ENCODE data around the gene OR9A4.
"Not testable (repeated sequence)": the region's sequence is repeated elsewhere in the genome, so short reads cannot be mapped to it uniquely, and the experiment has no call there.

Gene OR9A4, protein sequence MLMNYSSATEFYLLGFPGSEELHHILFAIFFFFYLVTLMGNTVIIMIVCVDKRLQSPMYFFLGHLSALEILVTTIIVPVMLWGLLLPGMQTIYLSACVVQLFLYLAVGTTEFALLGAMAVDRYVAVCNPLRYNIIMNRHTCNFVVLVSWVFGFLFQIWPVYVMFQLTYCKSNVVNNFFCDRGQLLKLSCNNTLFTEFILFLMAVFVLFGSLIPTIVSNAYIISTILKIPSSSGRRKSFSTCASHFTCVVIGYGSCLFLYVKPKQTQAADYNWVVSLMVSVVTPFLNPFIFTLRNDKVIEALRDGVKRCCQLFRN

GRCh38 chr7:141916099-141916498 is at the start of gene OR9A4:
Gene OR9A4 (plus strand): TSS chr7:141916399. CDS start chr7:141918876, 2,477 bp downstream.
- no peak for DNase-seq

- DNase-seq = no peak
Observed at GRCh38 chr7:141866974-141867373, 49.2 kb upstream of the OR9A4 start.

DNA sequence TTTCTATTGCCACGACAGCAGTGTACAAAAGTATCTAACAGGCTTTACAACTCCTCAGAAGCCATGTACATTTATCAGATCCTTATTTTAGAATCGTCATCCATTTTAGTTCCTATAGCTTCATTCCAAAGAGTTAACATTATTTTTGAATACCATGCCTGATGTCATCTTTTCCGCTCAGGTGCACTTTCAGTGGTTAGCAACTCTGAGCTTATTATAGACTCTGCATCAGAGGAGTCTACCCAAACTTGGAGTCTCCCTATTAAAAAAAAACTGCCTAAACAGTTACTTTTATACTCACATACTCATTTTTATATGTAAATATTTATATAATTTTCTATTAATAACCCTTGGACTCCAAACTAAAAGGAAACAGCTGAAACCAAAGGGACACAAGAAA is 43.3 kb upstream of the OR9A4 start:
- DNase-seq = no peak

- DNase-seq = no peak
Observed at GRCh38 chr7:141874787-141875186, 41.4 kb upstream of the OR9A4 start.

DNA sequence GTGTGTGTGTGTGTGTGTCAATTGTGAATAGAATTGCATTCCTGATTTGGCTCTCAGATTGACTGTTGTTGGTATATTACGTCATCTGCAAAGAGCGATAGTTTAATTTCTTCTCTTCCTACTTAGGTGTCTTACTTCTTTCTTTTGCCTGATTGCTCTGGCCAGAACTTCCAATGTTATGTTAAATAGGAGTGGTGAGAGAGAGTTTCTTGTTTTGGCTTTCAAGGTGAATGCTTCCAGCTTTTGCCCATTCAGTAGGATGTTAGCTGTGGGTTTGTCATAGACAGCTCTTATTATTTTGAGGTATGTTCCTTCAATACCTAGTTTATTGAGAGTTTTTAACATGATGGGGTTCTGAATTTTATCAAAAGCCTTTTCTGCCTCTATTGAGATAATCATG is 40.7 kb upstream of the OR9A4 start:
- no peak for DNase-seq

DNA sequence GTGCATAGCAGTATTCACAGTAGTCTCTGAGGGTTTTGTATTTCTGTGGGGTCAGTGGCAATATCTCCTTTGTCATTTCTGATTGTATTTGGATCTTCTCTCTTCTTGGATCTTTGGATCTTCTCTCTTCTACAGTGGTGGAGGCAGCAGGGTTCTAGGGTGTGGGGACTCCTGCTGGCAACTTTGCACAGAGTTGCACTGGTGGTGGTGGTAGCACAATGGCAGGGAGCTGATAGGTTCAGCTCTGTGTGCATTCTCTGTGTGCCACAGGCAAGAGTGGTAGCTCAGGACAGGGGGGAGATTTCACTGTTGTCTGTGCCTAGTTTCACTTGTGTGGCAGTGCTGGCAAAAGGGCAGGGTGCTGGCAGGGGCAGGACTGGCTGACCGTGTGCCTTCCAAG is 39.8 kb upstream of the OR9A4 start:
- no peak for DNase-seq

DNA sequence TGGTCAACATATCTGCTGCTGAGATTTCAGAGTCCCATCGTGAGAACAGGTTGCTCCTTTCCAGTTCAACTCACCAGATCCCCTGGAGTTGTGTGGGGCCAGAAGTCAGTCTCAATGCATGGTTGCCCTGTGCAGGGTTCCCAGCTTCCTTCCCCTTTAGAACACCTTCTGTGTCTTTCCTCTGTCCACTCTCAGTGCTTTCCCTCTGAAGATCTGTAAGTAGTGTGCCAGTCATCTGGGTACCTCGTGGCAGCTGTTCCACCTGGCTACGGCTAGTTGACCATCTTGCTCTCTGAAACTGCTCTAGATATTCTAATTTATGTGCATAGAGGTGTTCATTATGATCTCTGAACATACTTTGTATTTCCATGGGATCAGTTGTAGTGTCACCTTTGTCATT is 38.8 kb upstream of the OR9A4 start:
- DNase-seq = no peak

DNA sequence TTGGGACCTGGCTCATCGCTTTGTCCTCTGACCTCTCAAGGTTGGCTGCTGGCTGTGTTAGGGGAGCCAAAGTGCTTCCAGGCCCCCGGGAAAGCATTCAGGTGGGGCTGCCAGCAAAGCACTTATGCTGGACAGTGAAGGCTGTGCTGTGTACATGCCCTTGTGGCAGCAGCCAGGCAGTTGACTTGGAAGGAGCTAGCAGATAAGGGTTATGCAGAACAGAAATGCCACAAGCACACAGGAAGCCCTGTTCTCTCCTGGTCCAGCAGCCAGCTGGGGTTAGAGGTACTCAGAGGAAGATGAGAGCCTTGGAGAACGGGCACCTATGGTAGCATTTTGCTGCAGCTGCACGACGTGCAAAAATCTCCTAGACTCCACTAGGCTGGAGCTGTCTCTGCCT is 35.2 kb upstream of the OR9A4 start:
- no peak for DNase-seq

DNA sequence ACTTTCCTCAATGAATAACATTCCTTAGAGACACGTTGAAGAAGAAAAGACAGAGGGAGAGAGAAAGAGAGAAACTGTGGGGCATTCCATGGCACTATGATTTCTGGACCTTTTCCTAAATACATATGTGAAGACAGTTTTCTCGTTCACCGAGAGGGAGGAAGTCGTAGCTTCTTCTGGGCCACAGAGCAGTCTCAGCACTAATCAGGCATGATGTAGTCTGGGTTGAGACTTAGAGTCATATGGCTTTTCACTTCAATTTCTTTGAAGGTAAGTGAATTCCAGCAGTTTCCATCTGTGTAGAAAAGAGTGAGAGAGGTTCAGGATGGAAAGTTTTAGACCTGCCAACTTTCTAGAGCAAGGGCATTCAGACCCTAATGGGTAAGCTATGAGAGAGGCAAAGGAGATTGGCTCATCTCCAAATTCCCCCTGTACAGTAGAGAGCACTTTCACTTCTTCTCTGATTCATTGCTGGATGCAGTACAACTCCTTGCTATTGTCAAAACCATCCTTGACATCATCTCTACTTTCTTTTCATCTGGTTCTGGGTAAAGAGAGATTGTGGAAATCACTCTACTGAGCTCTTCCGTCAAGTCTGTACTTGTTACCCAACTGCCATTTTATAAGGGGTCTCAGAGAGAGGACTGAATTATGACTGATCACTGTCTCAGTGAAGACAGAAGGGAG is 31.5 kb upstream of the OR9A4 start:
- no peak for DNase-seq

DNA sequence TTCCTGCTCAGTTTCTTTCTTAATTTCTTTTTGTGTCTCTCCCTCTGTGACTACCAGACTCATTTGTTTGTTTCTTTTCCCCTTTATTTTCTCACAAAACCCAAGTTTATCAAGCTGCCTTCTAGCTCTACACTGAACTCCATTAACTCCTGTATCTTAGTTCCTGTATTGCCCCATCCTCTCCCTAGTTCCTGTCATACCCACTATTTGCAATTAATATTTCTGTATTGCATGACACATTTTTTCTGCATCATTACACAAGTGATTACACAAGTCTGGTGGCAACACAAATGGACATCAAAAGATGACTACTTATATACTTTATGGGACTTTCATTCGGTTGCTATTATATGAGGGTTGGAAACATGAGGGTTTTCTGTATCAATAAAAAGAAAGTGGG is 26.9 kb upstream of the OR9A4 start:
- DNase-seq = no peak

- no peak for DNase-seq
Observed at GRCh38 chr7:141891336-141891735, 24.9 kb upstream of the OR9A4 start.

- not testable (repeated sequence) for DNase-seq
Observed at GRCh38 chr7:141899366-141899765, 16.8 kb upstream of the OR9A4 start.

DNA sequence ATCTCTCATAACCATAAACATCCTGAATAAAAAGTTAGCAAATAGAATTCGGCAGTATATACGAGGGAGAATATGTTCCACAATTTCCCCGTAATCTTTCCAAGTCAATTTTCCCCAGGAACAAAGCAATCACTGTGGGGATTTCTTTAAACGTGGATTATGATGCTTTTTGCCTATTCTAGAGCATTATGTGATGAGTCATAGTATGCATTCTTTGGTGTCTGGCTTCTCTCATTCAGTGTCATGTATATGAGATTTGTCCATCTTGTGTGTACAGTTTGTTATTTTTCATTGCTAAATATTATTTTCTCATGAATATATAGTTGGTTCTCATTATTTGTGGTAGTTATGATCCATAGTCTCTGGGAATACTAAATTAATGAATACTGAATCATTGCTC is 9.9 kb upstream of the OR9A4 start:
- DNase-seq = no peak

DNA sequence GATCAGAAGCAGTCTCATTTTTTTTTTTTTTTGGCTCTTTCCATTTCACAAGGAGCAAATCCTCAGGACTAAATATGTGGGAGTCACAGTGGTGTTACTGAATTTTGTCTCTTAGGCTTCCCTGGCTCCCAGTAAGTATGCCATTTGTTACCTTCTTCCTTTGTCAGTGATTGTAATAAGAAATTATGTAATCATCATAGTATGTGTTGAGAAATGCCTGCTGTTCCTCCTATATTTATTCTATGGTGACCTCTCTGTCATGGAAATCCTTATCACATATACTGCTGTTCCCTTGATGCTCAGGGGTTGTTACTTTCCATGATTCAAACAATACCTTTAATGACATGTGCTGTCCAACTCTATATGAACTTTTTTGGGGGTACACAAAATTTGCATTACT is 4.8 kb upstream of the OR9A4 start:
- DNase-seq = no peak

GRCh38 chr7:141915565-141915964 is 634 bp upstream of the OR9A4 start:
- DNase-seq = no peak

GRCh38 chr7:141920281-141920680 is 4.1 kb downstream of the OR9A4 start:
- DNase-seq = no peak

- no peak for DNase-seq
Observed at GRCh38 chr7:141928146-141928844, 12.1 kb downstream of the OR9A4 start.

- DNase-seq = no peak
Observed at GRCh38 chr7:141928845-141929195, 12.6 kb downstream of the OR9A4 start.

GRCh38 chr7:141930211-141930610 is 14.0 kb downstream of the OR9A4 start:
- no peak for DNase-seq

- no peak for DNase-seq
Observed at GRCh38 chr7:141941075-141941474, 24.9 kb downstream of the OR9A4 start.

DNA sequence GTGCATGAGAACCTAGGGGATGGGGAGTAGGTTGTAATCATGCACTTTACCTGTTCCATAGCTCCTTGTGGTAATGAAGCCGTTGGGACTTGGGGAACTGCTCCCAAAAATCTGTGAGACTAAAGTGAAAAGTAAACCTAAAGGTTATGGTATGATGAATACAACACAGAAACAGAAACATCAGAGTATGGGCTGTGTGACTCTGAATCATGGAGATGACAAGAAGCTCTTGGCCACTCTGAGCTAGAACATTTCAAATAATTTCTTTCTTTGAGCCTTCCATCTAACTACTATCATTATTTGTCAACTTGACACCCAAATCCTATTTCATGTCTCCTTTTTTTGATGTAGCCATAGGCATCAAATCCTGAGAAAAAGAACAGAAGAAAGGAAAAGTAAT is 27.6 kb downstream of the OR9A4 start:
- no peak for DNase-seq

DNA sequence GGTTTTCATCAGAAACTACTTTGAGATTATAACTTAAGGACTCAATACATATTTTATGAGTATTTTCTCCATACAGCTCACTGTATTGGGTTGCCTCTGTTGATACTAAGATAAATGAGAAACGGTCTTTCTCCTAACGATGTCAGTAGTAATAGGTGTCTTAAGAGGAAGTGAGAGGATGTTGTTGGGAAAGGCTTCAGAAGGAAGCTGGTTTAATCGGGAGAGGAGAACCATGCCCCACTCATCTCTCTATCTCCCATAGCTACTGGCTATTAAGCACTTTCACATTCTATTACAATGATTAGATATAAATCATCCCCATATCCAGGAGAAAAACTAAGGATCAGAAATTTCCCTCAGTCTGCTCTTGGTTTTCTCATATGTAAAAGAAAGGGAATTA is 28.6 kb downstream of the OR9A4 start:
- no peak for DNase-seq

- DNase-seq = no peak
Observed at GRCh38 chr7:141945356-141945755, 29.2 kb downstream of the OR9A4 start.

DNA sequence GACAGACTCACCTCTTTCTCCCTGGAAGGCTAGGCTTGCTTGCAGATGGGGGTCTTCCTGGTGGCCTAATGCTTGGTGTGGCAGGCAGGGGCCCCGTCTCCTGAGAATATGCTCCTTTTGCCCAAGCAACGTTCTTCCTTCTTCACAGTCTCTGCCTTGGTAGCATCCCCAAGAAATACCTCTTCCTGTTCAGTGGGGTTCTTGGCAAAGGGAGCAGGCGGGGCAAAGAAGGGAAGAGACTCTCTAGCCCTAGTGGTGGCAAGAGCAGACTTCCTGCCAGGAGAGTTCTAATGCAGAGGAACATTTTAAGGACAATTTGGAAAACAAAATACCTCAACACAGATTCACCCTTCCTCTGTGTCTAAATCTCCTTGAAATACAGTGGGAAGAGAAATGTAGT is 30.6 kb downstream of the OR9A4 start, which contains the start of gene CLEC5A:
Gene CLEC5A (minus strand): TSS at position 179 of the 400 bp plus-strand sequence. CDS start 682 bp downstream, outside the sequence.
- no peak for DNase-seq
